Skeletal muscle tissue (tissue), 4 donors: Measurements from ENCODE around the gene CUBN. TPM values are rescaled to one million over a fixed set of nuclear protein-coding genes. Genes with fewer than 3 reads are reported as not detected.
"Not testable (repeated sequence)": the region's sequence is repeated elsewhere in the genome, so short reads cannot be mapped to it uniquely, and the experiment has no call there.

Source experiments
- H3K27ac ChIP-seq: one replicate; pipeline ENCODE4 v1.7.0; 2013; ENCODE audit warnings: mild to moderate bottlenecking, low read depth, low read length, inconsistent platforms
- H3K27me3 ChIP-seq, 3 donors: one replicate each; pipeline ENCODE4 v1.7.0; 2013; ENCODE audit warnings: low read length in 3 of 3; ENCODE audit not compliant: control insufficient read depth in 3 of 3, insufficient read depth in 3 of 3
- H3K36me3 ChIP-seq, 3 donors: one replicate each; pipeline ENCODE4 v1.7.0; 2013; ENCODE audit warnings: low read length in 3 of 3; ENCODE audit not compliant: control insufficient read depth in 3 of 3, insufficient read depth in 3 of 3
- H3K4me1 ChIP-seq, 3 donors: one replicate each; pipeline ENCODE4 v1.7.0; 2013; ENCODE audit warnings: low read length in 3 of 3, mild to moderate bottlenecking in 3 of 3; ENCODE audit not compliant: control insufficient read depth in 3 of 3, insufficient read depth in 3 of 3
- H3K4me3 ChIP-seq, 3 donors: one replicate each; pipeline ENCODE4 v1.7.0; 2013; ENCODE audit warnings: low read length in 3 of 3
- H3K9ac ChIP-seq, 3 donors: one replicate each; pipeline ENCODE4 v1.7.0; 2013; ENCODE audit warnings: low read length in 3 of 3, mild to moderate bottlenecking in 3 of 3, moderate library complexity in 2 of 3, low read depth in 1 of 3
- H3K9me3 ChIP-seq, 3 donors: one replicate each; pipeline ENCODE4 v1.7.0; 2013; ENCODE audit warnings: low read length in 3 of 3; ENCODE audit not compliant: control insufficient read depth in 3 of 3
- total RNA-seq: library from RNA; depleted of rRNA; stranded (reverse); fragments of >200 nt; gene quantifications from one replicate; pipeline ENCODE4 v1.2.3, GENCODE V29; 2014
- donor health status: Osteomylitis.

The CUBN gene
- total RNA-seq, 1 donor from 2014 or later: 4.2 TPM

GRCh38 chr10:17125206-17125893 is 4.3 kb downstream of the CUBN start:
- no peaks in the 10 kb centered on the region for H3K4me1 ChIP-seq
- H3K9ac ChIP-seq: no peak overlapping the region
- peaks cover 0 to 3% (median 0%) of the 10 kb centered on the region in 3 donors for H3K36me3 ChIP-seq
- no peaks in the 10 kb centered on the region for H3K9me3 ChIP-seq
- H3K4me3 ChIP-seq: no peak overlapping the region
- no peaks in the 10 kb centered on the region for H3K27me3 ChIP-seq
- no peak overlapping the region for H3K27ac ChIP-seq

GRCh38 chr10:17123961-17124360 is 5.7 kb downstream of the CUBN start:
- no peaks in the 10 kb centered on the region for H3K27me3 ChIP-seq
- no peak overlapping the region for H3K4me3 ChIP-seq
- peaks cover 0 to 3% (median 0%) of the 10 kb centered on the region in 3 donors for H3K36me3 ChIP-seq
- H3K9ac ChIP-seq: no peak overlapping the region
- H3K9me3 ChIP-seq: no peaks in the 10 kb centered on the region
- H3K27ac ChIP-seq: no peak overlapping the region
- no peaks in the 10 kb centered on the region for H3K4me1 ChIP-seq

DNA sequence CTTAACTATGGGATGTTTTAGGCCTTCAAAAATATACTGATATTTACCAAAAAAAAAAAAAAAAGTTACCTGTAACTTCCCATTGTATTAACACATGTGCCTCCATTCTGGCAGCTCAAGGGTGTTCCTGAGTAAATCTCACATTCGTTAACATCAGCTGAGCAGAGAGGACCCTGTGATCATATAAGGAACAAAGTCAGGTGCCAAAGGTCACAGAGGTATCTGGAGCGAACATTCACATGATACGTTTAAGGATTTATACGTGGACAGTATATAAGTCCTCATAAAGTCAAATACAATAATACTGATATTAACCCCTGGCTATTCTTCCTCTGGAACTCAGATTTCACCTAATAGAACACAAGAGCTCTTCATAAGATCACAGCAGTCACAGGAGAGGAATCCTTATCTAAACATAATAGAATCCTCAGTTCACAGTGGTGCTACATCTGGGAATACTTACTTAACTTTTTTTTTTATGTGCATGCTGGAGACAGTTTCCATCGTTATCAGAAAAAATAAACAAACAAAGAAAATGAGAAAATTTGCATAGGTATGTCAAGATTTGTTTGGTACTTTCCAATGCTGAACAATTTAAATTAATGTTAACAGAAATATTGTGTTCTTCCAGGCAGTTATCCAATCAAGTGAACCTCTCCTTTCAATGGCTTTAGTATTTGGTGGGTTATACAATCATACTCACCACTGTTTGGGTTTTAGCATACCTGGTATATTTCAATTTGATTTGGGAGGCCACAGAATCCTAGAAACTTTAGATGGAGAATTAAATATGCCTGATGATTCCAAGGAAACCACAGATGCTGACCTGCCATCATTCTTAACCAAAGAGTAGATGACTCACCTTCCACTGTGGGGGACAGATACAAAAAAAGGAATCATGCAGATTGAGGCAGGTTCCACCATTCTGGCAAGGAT is 6.6 kb downstream of the CUBN start:
- H3K4me1 ChIP-seq: no peaks in the 10 kb centered on the region
- no peak overlapping the region for H3K9ac ChIP-seq
- H3K9me3 ChIP-seq: no peaks in the 10 kb centered on the region

GRCh38 chr10:17122052-17122451 is 7.6 kb downstream of the CUBN start:
- no peak overlapping the region for H3K4me3 ChIP-seq
- H3K9me3 ChIP-seq: no peaks in the 10 kb centered on the region
- H3K36me3 ChIP-seq: peaks cover 0 to 3% (median 0%) of the 10 kb centered on the region in 3 donors
- H3K4me1 ChIP-seq: no peaks in the 10 kb centered on the region
- no peak overlapping the region for H3K27ac ChIP-seq
- no peaks in the 10 kb centered on the region for H3K27me3 ChIP-seq
- H3K9ac ChIP-seq: no peak overlapping the region

More for the DNA sequence above, 6.6 kb downstream of the CUBN start:
- no peak overlapping the region for H3K27ac ChIP-seq
- no peaks in the 10 kb centered on the region for H3K27me3 ChIP-seq
- H3K36me3 ChIP-seq: peaks cover 0 to 3% (median 0%) of the 10 kb centered on the region in 3 donors
- no peak overlapping the region for H3K4me3 ChIP-seq

DNA sequence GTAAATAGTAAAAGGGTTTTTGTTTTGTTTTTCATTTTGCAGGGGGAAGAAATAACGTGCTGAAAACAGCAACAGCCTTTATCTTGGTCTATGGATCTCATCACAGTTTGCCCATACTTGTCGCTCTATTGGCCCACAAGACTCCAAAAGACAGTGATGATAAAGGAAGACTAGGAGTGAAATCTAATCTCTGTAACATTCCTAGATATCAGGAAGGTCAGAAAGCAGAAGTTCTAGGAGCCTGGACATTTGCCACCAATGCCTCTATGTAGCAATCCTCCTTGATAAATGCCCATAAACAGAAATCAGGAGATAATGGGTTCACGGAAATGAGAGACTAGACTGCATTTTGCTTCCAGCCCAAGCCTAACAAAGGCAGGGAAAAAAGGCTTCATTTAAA is 8.9 kb downstream of the CUBN start:
- Histone ChIP-seq H3K27ac (no peak overlapping the region), H3K4me1 (no peaks in the 10 kb centered on the region), H3K4me3 (no peak overlapping the region), H3K9me3 (no peaks in the 10 kb centered on the region), H3K27me3 (no peaks in the 10 kb centered on the region), H3K36me3 (peaks cover 0 to 3% (median 0%) of the 10 kb centered on the region in 3 donors), H3K9ac (no peak overlapping the region)

- Histone ChIP-seq H3K9me3 (no peaks in the 10 kb centered on the region), H3K9ac (no peak overlapping the region)
Measured at GRCh38 chr10:17119845-17120244, 9.8 kb downstream of the CUBN start.

DNA sequence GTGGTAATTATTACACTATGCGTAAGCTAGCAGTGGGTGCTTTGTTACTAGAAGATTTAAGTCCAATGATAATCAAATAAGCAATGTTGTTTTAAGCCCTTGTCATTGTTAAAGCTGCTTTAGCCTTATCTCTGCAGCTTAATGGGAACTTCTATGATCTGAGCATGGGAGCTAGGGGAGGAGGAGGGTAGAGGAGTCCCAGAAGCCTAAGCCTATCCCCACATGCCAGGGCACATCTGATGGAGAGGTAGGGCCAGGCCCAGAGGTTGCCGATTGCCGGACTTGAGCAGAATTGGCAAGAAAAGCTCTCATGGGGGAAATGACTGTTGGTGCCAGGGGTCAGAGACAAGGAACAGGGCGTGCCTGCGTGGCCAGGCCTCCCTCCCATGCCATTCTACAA is 13.4 kb downstream of the CUBN start:
- H3K9ac ChIP-seq: no peak overlapping the region
- H3K36me3 ChIP-seq: peaks cover 0 to 6% (median 0%) of the 10 kb centered on the region in 3 donors
- no peak overlapping the region for H3K4me3 ChIP-seq
- H3K9me3 ChIP-seq: no peaks in the 10 kb centered on the region
- H3K27me3 ChIP-seq: no peaks in the 10 kb centered on the region
- H3K27ac ChIP-seq: no peak overlapping the region
- H3K4me1 ChIP-seq: no peaks in the 10 kb centered on the region

More at GRCh38 chr10:17119845-17120244, 9.8 kb downstream of the CUBN start:
- Histone ChIP-seq H3K27ac (no peak overlapping the region), H3K27me3 (no peaks in the 10 kb centered on the region), H3K36me3 (peaks cover 0 to 3% (median 0%) of the 10 kb centered on the region in 3 donors), H3K4me3 (no peak overlapping the region), H3K4me1 (no peaks in the 10 kb centered on the region)

- H3K9ac ChIP-seq: no peak overlapping the region
- no peaks in the 10 kb centered on the region for H3K27me3 ChIP-seq
- no peaks in the 10 kb centered on the region for H3K4me1 ChIP-seq
Measured at GRCh38 chr10:17115683-17116082, 13.9 kb downstream of the CUBN start.

DNA sequence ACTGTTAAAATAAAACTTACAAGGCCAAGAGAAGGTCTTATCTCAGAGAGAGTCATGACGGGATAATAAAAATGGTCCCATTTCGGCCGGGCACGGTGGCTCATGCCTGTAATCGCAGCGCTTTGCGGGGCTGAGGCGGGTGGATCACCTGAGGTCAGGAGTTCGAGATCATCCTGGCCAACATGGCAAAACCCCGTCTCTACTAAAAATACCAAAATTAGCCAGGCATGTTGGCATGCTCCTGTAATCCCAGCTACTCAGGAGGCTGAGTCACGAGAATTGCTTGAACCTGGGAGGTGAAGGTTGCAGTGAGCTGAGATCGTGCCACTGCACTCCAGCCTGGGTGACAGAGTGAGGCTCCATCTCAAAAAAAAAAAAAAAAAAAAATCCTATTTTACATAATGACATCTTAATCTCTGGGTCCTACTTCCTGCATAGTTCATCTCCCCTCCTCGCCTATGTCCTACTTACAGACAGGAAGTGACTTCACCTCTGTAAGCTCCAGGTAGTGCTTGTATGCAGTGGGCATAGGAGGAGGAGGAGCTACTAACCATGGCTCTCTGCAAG is 14.7 kb downstream of the CUBN start:
- not testable (repeated sequence) for H3K27me3 ChIP-seq, H3K27ac ChIP-seq, H3K9me3 ChIP-seq, H3K4me3 ChIP-seq, H3K9ac ChIP-seq, H3K4me1 ChIP-seq, H3K36me3 ChIP-seq

More at GRCh38 chr10:17115683-17116082, 13.9 kb downstream of the CUBN start:
- Histone ChIP-seq H3K27ac (no peak overlapping the region), H3K4me3 (no peak overlapping the region), H3K36me3 (peaks cover 0 to 6% (median 0%) of the 10 kb centered on the region in 3 donors), H3K9me3 (no peaks in the 10 kb centered on the region)
